GM19397 (cell line): ENCODE measurements around the gene ZNF569.
"Not testable (repeated sequence)": the region's sequence is repeated elsewhere in the genome, so short reads cannot be mapped to it uniquely, and the experiment has no call there.

ENCODE experiments used
- ATAC-seq: cut with Tn5 transposase; IDR thresholded peaks from one replicate; pipeline ENCODE4 v1.9.1; 2021; ENCODE audit warnings: mild to moderate bottlenecking, moderate library complexity; ENCODE audit not compliant: unreplicated experiment

ZNF569 gene

GRCh38 chr19:37403403-37403802 lies 63.8 kb downstream of the ZNF569 start:
- no peak for ATAC-seq

DNA sequence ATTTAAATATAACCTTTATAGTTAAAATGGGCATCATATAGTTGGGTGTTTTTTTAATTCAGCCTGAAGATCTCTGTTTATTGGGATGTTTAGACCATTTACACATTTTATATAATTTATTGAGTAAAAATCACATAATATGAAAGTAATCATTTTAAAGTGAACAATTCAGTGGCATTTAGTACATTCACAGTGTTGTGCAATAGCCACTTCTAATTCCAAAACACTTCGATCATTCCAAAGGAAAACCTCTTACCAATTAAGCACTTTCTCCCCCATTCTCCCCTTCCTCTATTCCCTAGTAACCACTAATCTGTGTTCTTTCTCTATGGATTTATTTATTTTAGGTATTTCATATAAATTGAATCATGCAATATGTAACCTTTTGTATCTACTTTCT lies 66.2 kb downstream of the ZNF569 start:
- no peak for ATAC-seq

- ATAC-seq, result not testable (repeated sequence)
Observed at GRCh38 chr19:37391399-37391798, 75.8 kb downstream of the ZNF569 start.

GRCh38 chr19:37389234-37389633 lies 78.0 kb downstream of the ZNF569 start:
- no peak for ATAC-seq

- ATAC-seq, result peak; percentile 93
Observed at GRCh38 chr19:37370880-37371661, 96.2 kb downstream of the ZNF569 start, which contains the start of gene ZNF527. ZNF527 (plus strand) TSS chr19:37371099; CDS start chr19:37374199, 3,100 bp downstream.

DNA sequence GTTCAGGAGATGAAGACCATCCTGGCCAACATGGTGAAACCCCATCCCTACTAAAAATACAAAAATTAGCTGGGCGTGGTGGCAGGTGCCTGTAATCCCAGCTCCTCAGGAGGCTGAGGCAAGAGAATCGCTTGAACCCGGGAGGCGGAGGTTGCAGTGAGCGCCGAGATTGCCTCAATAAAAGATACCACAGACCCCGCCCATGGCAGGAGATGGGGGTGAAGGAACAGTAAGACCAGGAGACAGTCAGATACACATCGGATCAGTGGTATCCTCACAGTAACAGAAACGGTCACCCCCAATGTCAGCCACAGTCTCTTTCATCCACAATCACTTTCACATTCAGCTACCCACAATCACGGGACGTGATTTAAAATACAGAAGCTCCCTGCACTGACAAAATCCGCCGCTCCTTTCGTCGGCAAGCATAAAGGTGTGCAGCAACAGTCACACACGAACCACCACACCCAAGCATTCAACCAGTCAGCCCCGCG lies 96.8 kb downstream of the ZNF569 start:
- ATAC-seq, result peak; percentile 23

DNA sequence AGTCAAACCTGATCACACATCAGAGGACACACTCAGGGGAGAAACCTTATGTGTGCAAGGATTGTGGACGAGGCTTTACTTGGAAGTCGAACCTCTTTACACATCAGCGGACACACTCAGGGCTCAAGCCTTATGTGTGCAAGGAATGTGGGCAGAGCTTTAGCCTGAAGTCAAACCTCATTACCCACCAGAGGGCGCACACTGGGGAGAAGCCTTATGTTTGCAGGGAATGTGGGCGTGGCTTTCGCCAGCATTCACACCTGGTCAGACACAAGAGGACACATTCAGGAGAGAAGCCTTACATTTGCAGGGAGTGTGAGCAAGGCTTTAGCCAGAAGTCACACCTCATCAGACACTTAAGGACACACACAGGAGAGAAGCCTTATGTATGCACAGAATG lies 104.5 kb downstream of the ZNF569 start:
- no peak for ATAC-seq

DNA sequence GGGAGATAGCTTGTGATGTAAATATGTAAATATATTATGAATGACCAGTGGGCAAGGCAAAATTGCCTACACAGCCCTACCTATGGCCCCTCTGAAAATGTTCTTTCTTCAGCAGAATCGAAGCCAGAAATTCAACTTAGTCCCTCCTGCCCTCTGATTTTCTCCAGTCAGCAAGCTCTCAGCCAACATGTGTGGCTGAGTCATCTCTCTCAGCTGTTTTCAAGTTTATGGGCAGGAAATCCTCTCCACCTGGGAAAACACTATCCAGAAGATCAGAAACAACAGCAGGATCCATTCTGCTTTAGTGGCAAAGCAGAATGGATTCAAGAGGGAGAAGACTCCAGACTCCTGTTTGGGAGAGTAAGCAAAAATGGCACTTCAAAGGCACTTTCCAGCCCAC lies 105.2 kb downstream of the ZNF569 start:
- no peak for ATAC-seq
